Stimulated activated CD4-positive, alpha-beta T cell treated with anti-CD3 and anti-CD28 coated beads, TNF-alpha, amount 100 ng/mL, for 4 hours (primary cell): ENCODE data around the gene UPK3B.
"Not testable (repeated sequence)": the region's sequence is repeated elsewhere in the genome, so short reads cannot be mapped to it uniquely, and the experiment has no call there.

Source experiments
- DNase-seq, 3 experiments: peaks; one replicate each; pipeline ENCODE4 v3.0.0-alpha.2; 2020; ENCODE audit warnings: low read depth in 3 of 3

Gene UPK3B

GRCh38 chr7:76509931-76510877 lies at the start of gene UPK3B:
Gene UPK3B, plus strand, starts transcription at chr7:76510552. Its CDS starts 101 bp downstream, at chr7:76510653.
- no peak for DNase-seq

- not testable (repeated sequence) for DNase-seq
These were observed 49.6 kb upstream of the UPK3B start for GRCh38 chr7:76460767-76461166.

GRCh38 chr7:76461464-76462101 lies 48.8 kb upstream of the UPK3B start, which contains the start of gene DTX2:
Gene DTX2, plus strand, starts transcription at chr7:76461709. Its CDS starts 18,801 bp downstream, at chr7:76480510.
- DNase-seq = peak in 2 of 3 experiments; percentile 29 to 36

GRCh38 chr7:76462271-76462882 lies 48.0 kb upstream of the UPK3B start:
- not testable (repeated sequence) for DNase-seq

GRCh38 chr7:76464959-76465358 lies 45.4 kb upstream of the UPK3B start:
- DNase-seq = not testable (repeated sequence)

- not testable (repeated sequence) for DNase-seq
These were observed 44.4 kb upstream of the UPK3B start for GRCh38 chr7:76465950-76466349.

- not testable (repeated sequence) for DNase-seq
These were observed 42.5 kb upstream of the UPK3B start for GRCh38 chr7:76467743-76468404.

GRCh38 chr7:76471556-76472221 lies 38.7 kb upstream of the UPK3B start:
- not testable (repeated sequence) for DNase-seq

GRCh38 chr7:76473097-76473496 lies 37.3 kb upstream of the UPK3B start:
- not testable (repeated sequence) for DNase-seq

- DNase-seq = not testable (repeated sequence)
These were observed 34.1 kb upstream of the UPK3B start for GRCh38 chr7:76476280-76476679.

- not testable (repeated sequence) for DNase-seq
These were observed 33.4 kb upstream of the UPK3B start for GRCh38 chr7:76476742-76477474.

- DNase-seq = not testable (repeated sequence)
These were observed 30.7 kb upstream of the UPK3B start for GRCh38 chr7:76479628-76480027.

GRCh38 chr7:76480403-76481253 lies 29.7 kb upstream of the UPK3B start:
- not testable (repeated sequence) for DNase-seq

- not testable (repeated sequence) for DNase-seq
These were observed 27.7 kb upstream of the UPK3B start for GRCh38 chr7:76482660-76483059.

GRCh38 chr7:76483081-76483480 lies 27.3 kb upstream of the UPK3B start:
- DNase-seq = not testable (repeated sequence)

GRCh38 chr7:76484456-76484855 lies 25.9 kb upstream of the UPK3B start:
- DNase-seq = not testable (repeated sequence)

- DNase-seq = not testable (repeated sequence)
These were observed 24.3 kb upstream of the UPK3B start for GRCh38 chr7:76485822-76486610.

- peak in 1 of 3 experiments; percentile 15 for DNase-seq
These were observed 23.7 kb upstream of the UPK3B start for GRCh38 chr7:76486618-76487017.
